Stimulated activated effector memory CD8-positive, alpha-beta T cell treated with anti-CD3 and anti-CD28 coated beads, Interleukin-12 subunit alpha, Interleukin-12 subunit beta, amount 100 ng/mL, for 72 hours (primary cell): Measurements from ENCODE around the gene GRIK4.

Source experiments
- ATAC-seq: fragments of 150-1000 bp; cut with Tn5 transposase; 2 replicates; pipeline ENCODE4 v1.10.0; 2021
- DNase-seq, 2 donors: peaks; one replicate each; pipeline ENCODE4 v3.0.0; 2021 to 2022; ENCODE audit warnings: low spot score in 2 of 2
- H3K27ac Mint-ChIP-seq: one replicate; pipeline ENCODE4 v1.8.0; 2022; ENCODE audit warnings: mild to moderate bottlenecking, mixed read lengths
- H3K36me3 Mint-ChIP-seq: one replicate; pipeline ENCODE4 v1.8.0; 2022; ENCODE audit warnings: mild to moderate bottlenecking, mixed read lengths
- H3K4me1 Mint-ChIP-seq: one replicate; pipeline ENCODE4 v1.8.0; 2022; ENCODE audit warnings: mixed read lengths
- H3K4me3 Mint-ChIP-seq: one replicate; pipeline ENCODE4 v1.8.0; 2022; ENCODE audit warnings: mild to moderate bottlenecking, mixed read lengths
- H3K9me3 Mint-ChIP-seq: one replicate; pipeline ENCODE4 v1.8.0; 2022; ENCODE audit warnings: mixed read lengths

GRIK4 gene

DNA sequence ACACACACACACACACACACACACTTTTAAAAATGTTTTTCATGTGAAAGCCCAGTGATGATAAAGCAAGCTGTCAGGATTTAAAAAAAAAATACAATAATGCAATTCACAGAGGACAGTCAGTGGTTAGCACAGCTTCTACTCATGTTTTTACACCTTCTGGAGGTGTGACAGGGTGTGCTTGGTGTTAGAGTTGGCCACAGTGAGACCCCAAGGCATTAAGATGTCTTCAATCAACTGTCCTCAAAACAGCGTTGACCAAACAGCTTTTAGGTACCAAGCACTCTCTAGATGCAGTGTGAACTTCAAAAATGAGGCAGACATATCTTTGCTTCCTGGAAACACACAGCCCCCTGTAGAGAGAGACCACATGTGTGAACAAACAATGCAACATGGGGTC, 346.0 kb downstream of the GRIK4 start:
- Mint-ChIP-seq H3K27ac (no peak overlapping the region), H3K4me1 (no peaks in the 10 kb centered on the region), H3K36me3 (no peaks in the 10 kb centered on the region), H3K9me3 (no peaks in the 10 kb centered on the region), H3K4me3 (no peak overlapping the region)
- ATAC-seq (no peak), DNase-seq (no peak)

DNA sequence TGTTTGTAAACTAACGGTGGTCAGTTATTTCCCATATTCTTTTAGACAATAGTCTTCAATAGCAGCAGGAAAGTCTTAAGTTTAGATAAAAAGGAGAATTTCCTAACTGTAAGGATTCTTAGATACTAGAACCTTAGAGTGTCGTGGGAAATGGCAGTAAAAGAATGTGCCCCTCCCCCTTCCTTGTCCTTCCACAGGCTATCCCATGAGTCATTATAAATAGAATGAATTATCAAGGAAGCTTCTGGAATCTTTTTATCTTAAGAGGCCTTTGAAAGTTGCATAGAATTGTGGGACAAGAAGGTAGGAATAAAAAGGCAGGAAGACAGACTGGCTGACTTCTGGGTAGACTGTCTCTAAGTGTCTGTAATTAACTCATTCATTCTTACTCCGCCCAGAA, 347.2 kb downstream of the GRIK4 start:
- no peaks in the 10 kb centered on the region for H3K9me3 Mint-ChIP-seq
- no peak overlapping the region for H3K27ac Mint-ChIP-seq
- H3K36me3 Mint-ChIP-seq = no peaks in the 10 kb centered on the region
- no peaks in the 10 kb centered on the region for H3K4me1 Mint-ChIP-seq
- no peak for ATAC-seq
- no peak for DNase-seq
- H3K4me3 Mint-ChIP-seq = no peak overlapping the region

DNA sequence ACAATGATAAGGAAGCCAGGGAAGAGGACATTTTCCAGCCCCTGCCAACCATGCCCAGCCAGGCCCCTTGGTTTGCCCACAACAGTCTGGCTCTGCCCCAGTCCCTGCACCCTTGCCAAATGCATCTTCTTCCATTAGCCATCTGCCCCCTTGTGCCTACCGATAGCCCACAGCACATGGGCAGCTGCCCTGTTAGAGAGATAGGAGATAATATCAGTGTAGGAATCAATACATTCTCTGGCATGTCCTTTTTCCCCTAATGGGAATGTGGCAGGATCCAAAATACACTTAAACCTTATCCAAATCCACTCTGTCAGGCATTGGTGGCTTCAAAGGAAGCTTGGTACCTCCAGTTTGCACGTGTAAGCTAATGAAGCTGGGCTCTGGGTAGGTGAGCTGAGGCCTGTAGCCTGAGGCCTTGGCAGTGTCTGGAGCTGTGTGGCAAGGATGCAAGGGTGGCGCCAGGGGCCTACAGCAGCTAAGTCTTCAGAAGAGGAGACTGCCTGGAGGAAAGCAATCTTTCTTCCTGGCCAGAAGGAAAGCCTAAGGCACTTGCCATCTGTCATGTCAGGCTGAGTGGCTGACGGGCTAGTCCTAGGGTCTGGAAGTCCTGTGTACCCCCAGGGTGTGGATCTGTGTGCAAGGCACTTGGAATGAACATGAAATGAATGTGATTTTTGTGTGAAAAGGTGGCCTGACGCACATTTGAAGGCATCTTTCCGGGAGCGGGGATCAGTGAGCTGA, 348.2 kb downstream of the GRIK4 start:
- Mint-ChIP-seq H3K36me3 (no peaks in the 10 kb centered on the region), H3K27ac (no peak overlapping the region), H3K4me1 (no peaks in the 10 kb centered on the region), H3K9me3 (no peaks in the 10 kb centered on the region), H3K4me3 (no peak overlapping the region)
- ATAC-seq = peak; percentile 15
- DNase-seq = no peak

DNA sequence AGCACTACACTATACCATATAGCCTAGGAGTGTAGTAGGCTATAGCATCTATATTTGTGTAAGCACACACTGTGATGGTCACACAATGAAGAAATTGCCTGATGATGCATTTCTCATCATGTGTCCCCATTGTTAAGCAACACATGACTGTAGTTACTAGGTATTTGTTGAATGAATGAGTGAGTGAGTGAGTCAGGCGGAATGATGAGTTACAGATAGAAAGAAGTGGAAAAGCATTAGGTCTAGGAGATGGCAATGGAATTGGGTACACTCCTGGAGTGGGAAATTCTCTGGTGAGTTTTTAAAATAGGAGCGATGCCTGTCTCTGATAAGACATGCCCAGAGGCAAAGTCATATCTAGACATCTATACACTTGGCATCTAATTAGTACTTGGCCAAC, 351.8 kb downstream of the GRIK4 start:
- Mint-ChIP-seq H3K4me3 (no peak overlapping the region), H3K4me1 (no peaks in the 10 kb centered on the region)

DNA sequence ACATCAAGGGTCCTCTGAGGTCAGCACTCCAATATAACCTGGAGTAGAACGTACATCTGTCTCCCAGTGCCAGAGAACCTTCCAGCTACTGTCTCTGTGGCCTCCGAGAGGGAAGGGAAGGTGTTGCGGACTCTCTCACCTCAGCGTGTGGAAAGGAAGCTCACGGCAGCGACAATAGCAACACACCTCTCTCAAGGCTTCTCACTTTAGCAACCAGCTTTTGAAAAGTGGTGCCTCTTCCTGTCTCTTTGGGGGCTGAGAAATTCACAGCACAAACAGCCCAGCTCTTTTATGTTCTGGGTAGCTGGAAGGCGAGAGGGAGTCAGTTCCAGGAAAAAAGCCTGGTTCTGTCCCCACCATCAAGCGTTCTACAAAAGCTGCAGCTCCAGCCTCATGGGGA, 355.5 kb downstream of the GRIK4 start:
- no peaks in the 10 kb centered on the region for H3K9me3 Mint-ChIP-seq
- no peak for DNase-seq
- no peak overlapping the region for H3K27ac Mint-ChIP-seq
- no peaks in the 10 kb centered on the region for H3K4me1 Mint-ChIP-seq
- H3K4me3 Mint-ChIP-seq = no peak overlapping the region
- no peak for ATAC-seq
- H3K36me3 Mint-ChIP-seq = no peaks in the 10 kb centered on the region

More for the DNA sequence above, 351.8 kb downstream of the GRIK4 start:
- no peak overlapping the region for H3K27ac Mint-ChIP-seq
- DNase-seq (no peak), ATAC-seq (no peak)
- no peaks in the 10 kb centered on the region for H3K36me3 Mint-ChIP-seq
- H3K9me3 Mint-ChIP-seq = no peaks in the 10 kb centered on the region

DNA sequence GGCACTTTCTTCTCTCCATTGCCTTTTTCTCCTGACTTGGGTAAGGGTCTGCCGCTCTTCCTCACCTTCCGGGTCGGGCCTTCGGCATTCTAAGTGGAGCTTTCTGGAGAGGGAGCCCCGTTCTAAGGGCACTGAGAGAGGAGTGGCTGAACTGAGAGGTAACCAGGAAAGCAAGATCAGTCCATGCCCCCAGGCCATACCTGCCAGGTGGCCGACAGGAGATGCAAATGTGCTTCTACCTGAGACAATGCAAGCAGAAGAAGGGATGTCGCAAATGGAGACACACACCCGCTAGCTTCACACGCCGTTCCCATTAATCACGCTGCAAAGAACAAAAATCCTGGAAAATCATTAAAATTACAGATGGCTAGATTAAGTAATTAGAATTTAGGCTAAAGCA, 356.0 kb downstream of the GRIK4 start:
- Mint-ChIP-seq H3K9me3 (no peaks in the 10 kb centered on the region), H3K27ac (no peak overlapping the region)

DNA sequence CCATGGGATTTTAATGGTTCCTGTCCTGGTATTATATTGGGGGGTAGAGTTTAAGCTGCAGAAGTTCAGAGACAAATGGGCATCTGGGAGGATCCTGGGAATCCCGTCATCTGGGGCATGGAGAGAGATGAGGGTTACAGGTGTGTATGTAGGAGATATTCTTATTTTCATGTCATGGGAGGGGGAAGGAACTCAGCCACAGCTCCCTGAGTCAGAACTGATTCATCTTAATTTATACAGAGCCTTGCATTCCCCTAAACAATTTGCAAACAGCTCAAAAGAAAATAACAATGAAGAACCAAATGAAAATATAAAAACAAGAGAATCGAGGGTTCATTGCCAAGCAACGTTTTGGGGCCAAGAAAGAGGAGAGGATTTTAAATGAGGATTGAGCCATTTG, 356.4 kb downstream of the GRIK4 start:
- no peaks in the 10 kb centered on the region for H3K4me1 Mint-ChIP-seq
- DNase-seq = no peak
- no peak for ATAC-seq
- H3K27ac Mint-ChIP-seq = no peak overlapping the region
- no peak overlapping the region for H3K4me3 Mint-ChIP-seq
- H3K9me3 Mint-ChIP-seq = no peaks in the 10 kb centered on the region
- no peaks in the 10 kb centered on the region for H3K36me3 Mint-ChIP-seq

More for the DNA sequence above, 356.0 kb downstream of the GRIK4 start:
- DNase-seq (no peak), ATAC-seq (no peak)
- Mint-ChIP-seq H3K4me3 (no peak overlapping the region), H3K4me1 (no peaks in the 10 kb centered on the region), H3K36me3 (no peaks in the 10 kb centered on the region)

DNA sequence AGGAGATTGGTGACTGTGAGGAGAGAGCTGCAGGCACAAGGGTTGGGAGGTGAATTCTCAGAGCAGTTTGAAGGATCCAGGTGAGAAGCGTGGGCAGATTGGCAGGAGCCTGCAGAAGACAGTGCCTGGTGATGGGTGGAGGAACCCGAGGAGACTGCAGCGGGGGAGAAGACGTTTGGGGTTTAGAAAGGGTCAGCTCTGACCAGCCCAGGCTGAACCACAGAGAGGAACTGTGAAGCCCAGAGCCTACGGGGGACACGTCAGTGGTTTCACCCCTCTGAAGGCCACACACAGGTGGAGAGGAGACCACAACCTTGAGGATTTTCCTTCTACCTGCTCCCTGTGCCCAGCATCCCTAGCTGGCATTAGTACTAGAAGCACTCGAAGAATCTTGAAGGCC, 357.5 kb downstream of the GRIK4 start:
- no peak overlapping the region for H3K27ac Mint-ChIP-seq
- H3K4me3 Mint-ChIP-seq = no peak overlapping the region

DNA sequence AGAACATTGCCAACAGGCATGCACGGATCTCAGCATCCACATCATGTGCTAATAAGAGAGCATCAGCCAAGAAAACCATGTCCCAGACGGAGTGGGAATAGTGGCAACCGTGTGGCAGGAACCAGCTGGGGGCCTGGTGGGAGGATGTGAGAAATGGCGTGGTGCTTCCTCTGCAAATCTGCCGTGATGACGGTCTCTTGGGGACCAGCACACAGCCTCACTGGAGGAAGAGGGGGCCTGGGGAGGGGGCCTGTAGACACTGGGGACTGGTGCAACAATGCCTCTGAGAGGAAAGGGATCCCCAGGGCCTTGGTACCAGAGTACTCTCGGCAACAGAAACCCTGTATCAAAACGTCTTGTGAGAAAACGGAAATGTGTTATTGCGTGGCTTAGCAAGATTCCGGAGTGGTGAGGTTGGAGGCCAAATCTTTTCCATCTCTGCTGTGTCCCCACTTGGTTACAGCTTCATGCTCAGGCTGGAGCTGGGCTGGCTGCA, 358.0 kb downstream of the GRIK4 start:
- no peaks in the 10 kb centered on the region for H3K36me3 Mint-ChIP-seq
- ATAC-seq (no peak), DNase-seq (no peak)
- no peak overlapping the region for H3K4me3 Mint-ChIP-seq
- no peak overlapping the region for H3K27ac Mint-ChIP-seq
- no peaks in the 10 kb centered on the region for H3K9me3 Mint-ChIP-seq
- H3K4me1 Mint-ChIP-seq = no peaks in the 10 kb centered on the region

More for the DNA sequence above, 357.5 kb downstream of the GRIK4 start:
- Mint-ChIP-seq H3K9me3 (no peaks in the 10 kb centered on the region), H3K4me1 (no peaks in the 10 kb centered on the region), H3K36me3 (no peaks in the 10 kb centered on the region)
- DNase-seq = no peak
- no peak for ATAC-seq

DNA sequence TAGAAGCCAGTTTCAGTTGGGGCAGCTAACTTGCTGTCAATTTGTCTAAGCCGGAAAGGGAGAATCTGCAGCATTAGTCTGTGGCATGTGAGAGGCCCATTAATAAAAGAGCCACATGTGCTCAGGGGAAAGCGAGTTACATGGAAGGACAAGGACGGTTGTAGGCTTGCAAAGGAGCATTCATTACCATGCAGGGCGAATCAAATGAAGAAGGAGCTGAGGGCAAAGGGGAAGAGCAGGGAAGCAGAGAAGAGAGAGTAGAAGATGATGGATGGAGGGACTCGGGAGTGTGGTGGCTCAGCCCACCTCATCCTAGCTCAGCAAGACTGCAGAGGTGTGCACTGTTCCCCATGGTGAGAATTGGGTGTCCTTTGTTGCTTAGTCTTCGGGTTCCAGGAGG, 359.6 kb downstream of the GRIK4 start:
- ATAC-seq (no peak), DNase-seq (no peak)
- Mint-ChIP-seq H3K4me3 (no peak overlapping the region), H3K36me3 (peaks cover 5% of the 10 kb centered on the region), H3K9me3 (peaks cover 5% of the 10 kb centered on the region), H3K27ac (no peak overlapping the region), H3K4me1 (no peaks in the 10 kb centered on the region)

DNA sequence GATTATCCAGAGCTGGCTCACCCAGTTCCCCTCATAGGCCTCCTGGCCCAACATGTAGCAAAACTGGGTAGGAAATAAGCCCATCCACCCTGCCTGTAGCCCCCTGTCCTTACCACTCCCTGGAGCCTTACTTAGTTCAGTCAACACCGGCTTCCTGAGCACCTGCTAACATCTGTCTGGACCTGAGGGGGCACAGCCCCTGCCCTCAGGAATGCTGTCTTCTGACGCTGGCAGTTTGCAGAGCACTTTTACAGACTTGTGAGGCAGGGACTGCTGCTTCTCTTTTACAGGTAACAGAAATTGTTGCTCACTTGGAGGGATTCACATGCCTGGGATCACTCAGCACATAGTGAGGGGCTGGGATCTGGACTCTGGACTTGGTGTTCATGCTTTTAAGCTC, 360.4 kb downstream of the GRIK4 start:
- peaks cover 7% of the 10 kb centered on the region for H3K9me3 Mint-ChIP-seq
- no peaks in the 10 kb centered on the region for H3K4me1 Mint-ChIP-seq
- ATAC-seq = no peak
- no peak for DNase-seq
- no peak overlapping the region for H3K4me3 Mint-ChIP-seq
- no peak overlapping the region for H3K27ac Mint-ChIP-seq
- peaks cover 9% of the 10 kb centered on the region for H3K36me3 Mint-ChIP-seq

DNA sequence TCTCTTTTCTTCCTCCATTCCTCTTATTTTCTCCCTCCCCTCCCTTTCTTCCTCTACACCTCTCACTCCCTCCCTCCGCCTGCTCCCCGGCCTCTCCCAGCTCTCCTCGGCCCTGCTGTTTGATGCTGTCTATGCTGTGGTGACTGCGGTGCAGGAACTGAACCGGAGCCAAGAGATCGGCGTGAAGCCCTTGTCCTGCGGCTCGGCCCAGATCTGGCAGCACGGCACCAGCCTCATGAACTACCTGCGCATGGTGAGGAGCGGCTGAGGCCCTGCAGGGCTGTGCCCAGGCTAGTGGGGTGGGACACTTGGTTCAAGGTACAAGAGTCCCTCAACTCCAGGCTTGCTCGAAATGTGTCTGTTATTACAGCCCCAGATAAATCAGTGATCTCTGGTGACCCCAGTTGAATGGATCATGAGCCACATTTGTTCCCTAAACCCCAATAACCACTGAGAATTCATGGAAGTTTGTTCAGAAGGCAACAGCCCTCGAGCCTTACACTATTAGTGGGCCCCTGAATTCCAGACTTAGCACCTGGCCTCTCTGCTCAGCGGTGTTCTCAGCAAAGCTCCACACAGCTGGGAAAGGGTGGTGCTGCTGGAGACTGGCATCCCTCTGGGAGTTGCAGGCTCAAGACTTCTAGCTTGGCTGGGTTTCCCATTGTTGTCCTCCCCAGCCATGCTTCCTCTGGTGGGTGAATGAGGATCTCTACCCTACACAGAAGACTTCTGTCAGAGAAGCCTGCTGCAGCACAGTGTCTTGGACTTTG, 362.6 kb downstream of the GRIK4 start:
- Mint-ChIP-seq H3K36me3 (peaks cover 9% of the 10 kb centered on the region), H3K4me1 (no peaks in the 10 kb centered on the region), H3K27ac (no peak overlapping the region), H3K4me3 (no peak overlapping the region), H3K9me3 (peaks cover 7% of the 10 kb centered on the region)
- ATAC-seq (no peak), DNase-seq (no peak)

DNA sequence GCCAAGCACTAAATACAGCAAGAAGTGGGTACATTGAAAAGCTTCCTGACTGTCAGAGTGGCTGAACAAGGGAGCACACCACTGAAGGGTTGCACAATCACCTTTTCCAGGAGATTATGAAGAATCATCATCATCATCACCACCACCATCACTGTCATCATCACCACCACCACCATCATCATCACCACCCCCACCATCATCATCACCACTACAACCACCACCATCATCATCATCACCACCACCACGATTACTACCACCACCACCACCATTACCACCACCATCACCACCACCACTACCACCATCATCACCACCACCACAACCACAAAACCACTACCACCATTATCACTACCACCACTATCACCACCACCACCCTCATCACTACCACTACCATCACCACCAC, 364.4 kb downstream of the GRIK4 start:
- H3K4me3 Mint-ChIP-seq = no peak overlapping the region
- H3K36me3 Mint-ChIP-seq = peaks cover 9% of the 10 kb centered on the region
- H3K4me1 Mint-ChIP-seq = no peaks in the 10 kb centered on the region
- no peak for DNase-seq
- H3K9me3 Mint-ChIP-seq = peaks cover 7% of the 10 kb centered on the region
- H3K27ac Mint-ChIP-seq = no peak overlapping the region
- ATAC-seq = no peak

DNA sequence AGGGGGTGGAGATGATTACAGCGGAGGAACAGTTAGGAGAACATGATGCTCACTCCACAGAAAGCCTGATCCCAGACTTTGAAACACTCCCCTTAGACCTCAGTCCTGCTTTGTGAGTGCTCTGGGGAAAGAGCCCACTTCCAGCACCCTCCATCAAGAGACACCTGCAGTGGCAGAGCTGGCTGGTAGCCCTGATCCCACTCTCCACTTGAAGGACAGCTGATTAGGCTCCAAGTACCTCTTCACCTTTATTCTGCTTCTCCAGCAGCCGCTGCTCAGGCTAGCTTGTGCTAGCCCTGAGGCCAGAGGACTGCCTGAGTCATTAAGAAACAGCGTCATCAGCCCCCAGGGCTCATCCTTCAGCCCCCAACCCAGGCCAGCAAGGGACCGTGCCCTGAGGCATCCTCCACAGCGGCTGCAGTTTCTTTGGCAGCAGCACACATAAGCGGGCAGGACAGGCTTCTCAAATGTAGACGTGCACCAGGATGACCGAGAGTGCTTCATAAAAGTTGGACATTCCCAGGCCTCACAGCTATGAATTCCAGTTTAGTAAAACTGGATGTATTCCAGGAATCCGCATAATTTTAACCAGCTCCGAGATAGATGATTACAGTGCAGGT, 366.3 kb downstream of the GRIK4 start:
- Mint-ChIP-seq H3K4me3 (no peak overlapping the region), H3K9me3 (peaks cover 7% of the 10 kb centered on the region), H3K4me1 (no peaks in the 10 kb centered on the region), H3K27ac (no peak overlapping the region), H3K36me3 (peaks cover 9% of the 10 kb centered on the region)
- ATAC-seq (no peak), DNase-seq (no peak)

DNA sequence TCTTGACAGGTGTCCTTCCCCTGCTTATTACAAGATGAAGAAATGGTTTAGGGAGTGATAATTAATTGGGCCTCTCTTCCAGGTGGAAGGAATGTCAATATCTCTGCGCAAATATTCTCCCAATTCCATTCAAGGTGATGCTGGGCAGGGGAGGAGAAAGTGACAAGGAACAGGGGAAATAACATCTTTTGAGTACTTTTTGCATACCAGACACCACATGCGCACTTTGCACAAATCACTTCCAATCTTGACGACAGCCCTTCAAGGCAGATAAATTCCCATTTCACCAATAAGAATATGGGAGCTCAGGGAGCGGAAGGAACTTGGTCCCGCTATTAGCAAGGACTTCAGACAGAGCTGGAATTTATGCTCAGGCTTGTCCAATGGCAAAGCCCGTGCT, 367.2 kb downstream of the GRIK4 start:
- no peaks in the 10 kb centered on the region for H3K4me1 Mint-ChIP-seq
- H3K36me3 Mint-ChIP-seq = peaks cover 9% of the 10 kb centered on the region
- H3K4me3 Mint-ChIP-seq = no peak overlapping the region
- H3K27ac Mint-ChIP-seq = no peak overlapping the region
- DNase-seq (no peak), ATAC-seq (no peak)
- peaks cover 7% of the 10 kb centered on the region for H3K9me3 Mint-ChIP-seq
